H9 (cell line): Measurements from ENCODE around the gene RBM34. TPM values are rescaled to one million over a fixed set of nuclear protein-coding genes. Genes with fewer than 3 reads are reported as not detected.

Experiments used
- DNase-seq: peaks from one replicate; pipeline ENCODE4 v3.0.0-alpha.2; 2017
- H2AFZ ChIP-seq: one replicate; pipeline ENCODE4 v1.6.1; 2013; ENCODE audit warnings: mild to moderate bottlenecking, low read length, control low read depth, moderate library complexity
- H2AK5ac ChIP-seq: 2 replicates; pipeline ENCODE4 v1.6.1; 2013; ENCODE audit warnings: low read length, control low read depth, mixed read lengths; ENCODE audit not compliant: insufficient read length
- H2BK120ac ChIP-seq: one replicate; pipeline ENCODE4 v1.6.1; 2013; ENCODE audit warnings: low read depth, mild to moderate bottlenecking, low read length, control low read depth, inconsistent platforms; ENCODE audit not compliant: poor library complexity, severe bottlenecking
- H2BK12ac ChIP-seq: 2 replicates; pipeline ENCODE4 v1.6.1; 2013; ENCODE audit warnings: low read length, control low read depth, mixed read lengths, low read depth; ENCODE audit not compliant: insufficient read length
- H2BK15ac ChIP-seq: 2 replicates; pipeline ENCODE4 v1.6.1; 2013; ENCODE audit warnings: low read depth, low read length, control low read depth
- H2BK20ac ChIP-seq: one replicate; pipeline ENCODE4 v1.6.1; 2013; ENCODE audit warnings: low read depth, mild to moderate bottlenecking, low read length, control low read depth, inconsistent platforms; ENCODE audit not compliant: poor library complexity, severe bottlenecking
- H2BK5ac ChIP-seq: 2 replicates; pipeline ENCODE4 v1.6.1; 2013; ENCODE audit warnings: low read length, control low read depth, mixed read lengths; ENCODE audit not compliant: insufficient read length
- H3K14ac ChIP-seq: 2 replicates; pipeline ENCODE4 v1.6.1; 2013; ENCODE audit warnings: low read length, control low read depth; ENCODE audit not compliant: insufficient read depth
- H3K18ac ChIP-seq: 2 replicates; pipeline ENCODE4 v1.6.1; 2013; ENCODE audit warnings: low read depth, mild to moderate bottlenecking, mixed read lengths, low read length, control low read depth; ENCODE audit not compliant: insufficient read length
- H3K23ac ChIP-seq: 2 replicates; pipeline ENCODE4 v1.6.1; 2013; ENCODE audit warnings: low read length, control low read depth, mixed read lengths, low read depth; ENCODE audit not compliant: insufficient read length
- H3K23me2 ChIP-seq: 2 replicates; pipeline ENCODE4 v1.6.1; 2013; ENCODE audit warnings: low read depth, mild to moderate bottlenecking, mixed read lengths, low read length, control low read depth; ENCODE audit not compliant: insufficient read length, poor library complexity, severe bottlenecking
- H3K27ac ChIP-seq: 2 replicates; pipeline ENCODE4 v1.5.1; 2013; ENCODE audit warnings: low read length, control low read depth, mixed read lengths, low read depth; ENCODE audit not compliant: insufficient read length
- H3K27me3 ChIP-seq: 2 replicates; pipeline ENCODE4 v1.6.1; 2013; ENCODE audit warnings: low read length, control low read depth, inconsistent platforms; ENCODE audit not compliant: insufficient read depth
- H3K4ac ChIP-seq: 2 replicates; pipeline ENCODE4 v1.6.1; 2013; ENCODE audit warnings: low read depth, mild to moderate bottlenecking, control low read depth, inconsistent platforms, low read length, moderate library complexity
- H3K4me1 ChIP-seq: 2 replicates; pipeline ENCODE4 v1.6.1; 2013; ENCODE audit warnings: low read length, control low read depth, inconsistent platforms; ENCODE audit not compliant: insufficient read depth
- H3K4me2 ChIP-seq: 2 replicates; pipeline ENCODE4 v1.6.1; 2013; ENCODE audit warnings: low read length, control low read depth, mixed read lengths; ENCODE audit not compliant: insufficient read length, insufficient read depth
- H3K56ac ChIP-seq: 2 replicates; pipeline ENCODE4 v1.6.1; 2013; ENCODE audit warnings: low read depth, mild to moderate bottlenecking, mixed read lengths, low read length, control low read depth; ENCODE audit not compliant: insufficient read length
- H3K79me1 ChIP-seq: 2 replicates; pipeline ENCODE4 v1.6.1; 2013; ENCODE audit warnings: low read depth, mild to moderate bottlenecking, moderate library complexity, low read length, control low read depth, inconsistent platforms; ENCODE audit not compliant: insufficient read depth, poor library complexity, severe bottlenecking
- H3K79me2 ChIP-seq: 2 replicates; pipeline ENCODE4 v1.6.1; 2013; ENCODE audit warnings: low read length, control low read depth, inconsistent platforms; ENCODE audit not compliant: insufficient read depth
- H3K9ac ChIP-seq: 2 replicates; pipeline ENCODE4 v1.6.1; 2013; ENCODE audit warnings: low read length, control low read depth, mixed read lengths; ENCODE audit not compliant: insufficient read length; ENCODE audit errors: extremely low read depth
- H3K9me3 ChIP-seq: one replicate; pipeline ENCODE4 v1.6.1; 2013; ENCODE audit warnings: low read depth, low read length, inconsistent platforms; ENCODE audit not compliant: control insufficient read depth
- H3T11ph ChIP-seq: one replicate; pipeline ENCODE4 v1.6.1; 2013; ENCODE audit warnings: mild to moderate bottlenecking, low read length, control low read depth, inconsistent platforms
- H4K20me1 ChIP-seq: one replicate; pipeline ENCODE4 v1.6.1; 2013; ENCODE audit not compliant: control insufficient read depth, insufficient read length, insufficient read depth
- H4K5ac ChIP-seq: 2 replicates; pipeline ENCODE4 v1.6.1; 2013; ENCODE audit warnings: low read depth, mild to moderate bottlenecking, mixed read lengths, low read length, control low read depth; ENCODE audit not compliant: insufficient read length
- H4K8ac ChIP-seq: replicated peaks from 2 replicates; pipeline ENCODE4 v1.6.1; 2013; ENCODE audit warnings: low read length, control low read depth, mixed read lengths, low read depth; ENCODE audit not compliant: insufficient read length
- H4K91ac ChIP-seq: 2 replicates; pipeline ENCODE4 v1.6.1; 2013; ENCODE audit warnings: low read depth, mild to moderate bottlenecking, moderate library complexity, mixed read lengths, low read length, control low read depth; ENCODE audit not compliant: insufficient read length
- H3K27ac Mint-ChIP-seq, 3 experiments: 2 replicates in 2 of 3; 3 replicates in 1 of 3; pipeline ENCODE4 v1.8.0; 2020 to 2021; ENCODE audit warnings: mixed read lengths in 3 of 3, mild to moderate bottlenecking in 1 of 3, moderate library complexity in 1 of 3
- H3K27me3 Mint-ChIP-seq: 2 replicates; pipeline ENCODE4 v1.8.0; 2021; ENCODE audit warnings: low read depth, mild to moderate bottlenecking, moderate library complexity, mixed read lengths
- H3K36me3 Mint-ChIP-seq, 3 experiments: 2 replicates in 2 of 3; 3 replicates in 1 of 3; pipeline ENCODE4 v1.8.0; 2020 to 2021; ENCODE audit warnings: low read depth in 3 of 3, mixed read lengths in 3 of 3; ENCODE audit not compliant: insufficient read depth in 1 of 3
- H3K4me1 Mint-ChIP-seq, 2 experiments: 2 replicates each; pipeline ENCODE4 v1.8.0; 2020; ENCODE audit warnings: mixed read lengths in 2 of 2
- H3K4me3 Mint-ChIP-seq, 2 experiments: 2 replicates in 1 of 2; 3 replicates in 1 of 2; pipeline ENCODE4 v1.8.0; 2020 to 2021; ENCODE audit warnings: mild to moderate bottlenecking in 2 of 2, mixed read lengths in 2 of 2, moderate library complexity in 1 of 2
- H3K9me3 Mint-ChIP-seq, 2 experiments: 2 replicates in 1 of 2; 3 replicates in 1 of 2; pipeline ENCODE4 v1.8.0; 2020; ENCODE audit warnings: mild to moderate bottlenecking in 2 of 2, mixed read lengths in 2 of 2, moderate library complexity in 1 of 2
- WGBS: extraction: QIAGEN DNeasy Blood & Tissue Kit; methylation state at CpG from one replicate; pipeline ENCODE4 v1.1.7; 2013; ENCODE audit warnings: missing lambda C conversion rate, low lambda C conversion rate, mixed read lengths; ENCODE audit not compliant: insufficient read length; ENCODE audit errors: extremely low coverage; 5-methylcytosine and 5-hydroxymethylcytosine counted together
- total RNA-seq: library from RNA; stranded (reverse); gene quantifications from 2 replicates; pipeline ENCODE4 v1.2.1, GENCODE V29; 2021
- TF ChIP-seq, protein P1 (sequence below): fragments of 200-600 bp; sonication (generic); conservative IDR thresholded peaks from 3 replicates; pipeline ENCODE4 v1.8.0; 2021; ENCODE audit warnings: antibody characterized with exemption, mild to moderate bottlenecking

RBM34 gene
- total RNA-seq, 1 experiment from 2014 or later = 121 TPM

DNA sequence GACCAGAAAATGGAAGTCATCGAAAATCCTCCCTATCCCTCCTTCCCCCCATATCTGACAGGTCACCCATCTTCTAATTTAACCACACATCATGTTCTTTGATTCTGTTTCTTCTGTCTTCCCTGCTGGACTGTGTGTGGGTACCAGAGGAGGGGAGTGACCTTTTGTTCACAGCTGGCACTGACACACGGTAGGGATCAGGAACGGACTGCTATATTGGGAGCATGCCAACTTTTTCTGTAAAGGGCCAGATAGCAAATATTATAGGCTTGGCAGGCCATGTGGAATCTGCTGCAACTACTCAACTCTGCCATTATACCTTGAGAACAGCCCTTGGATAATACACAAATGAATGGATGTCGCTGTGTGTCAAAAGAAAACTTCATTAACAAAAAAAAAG lies 24.9 kb downstream of the RBM34 start:
- Histone ChIP-seq H3K56ac (no peak overlapping the region), H3K9me3 (no peaks in the 10 kb centered on the region), H3K23ac (no peak overlapping the region), H3T11ph (no peak overlapping the region), H4K91ac (no peak overlapping the region), H3K79me1 (no peaks in the 10 kb centered on the region), H4K20me1 (no peaks in the 10 kb centered on the region), H3K27ac (no peak overlapping the region), H2BK120ac (no peak overlapping the region), H2BK15ac (no peak overlapping the region), H2AFZ (no peak overlapping the region), H2BK20ac (no peak overlapping the region), H2BK12ac (no peak overlapping the region), H3K23me2 (no peaks in the 10 kb centered on the region), H4K8ac (no peak overlapping the region), H3K9ac (no peak overlapping the region), H3K14ac (no peak overlapping the region), H3K4me1 (no peaks in the 10 kb centered on the region), H2AK5ac (no peak overlapping the region), H3K79me2 (no peaks in the 10 kb centered on the region), H3K4me2 (no peak overlapping the region), H3K18ac (no peak overlapping the region), H4K5ac (no peak overlapping the region), H3K27me3 (no peaks in the 10 kb centered on the region), H2BK5ac (no peak overlapping the region), H3K4ac (no peak overlapping the region)
- Mint-ChIP-seq H3K27ac (no peak overlapping the region), H3K36me3 (peaks cover 44 to 89% (median 85%) of the 10 kb centered on the region in 3 experiments), H3K27me3 (no peaks in the 10 kb centered on the region), H3K4me1 (no peaks in the 10 kb centered on the region), H3K9me3 (no peaks in the 10 kb centered on the region), H3K4me3 (no peak overlapping the region)
- TF ChIP-seq, protein P1, sequence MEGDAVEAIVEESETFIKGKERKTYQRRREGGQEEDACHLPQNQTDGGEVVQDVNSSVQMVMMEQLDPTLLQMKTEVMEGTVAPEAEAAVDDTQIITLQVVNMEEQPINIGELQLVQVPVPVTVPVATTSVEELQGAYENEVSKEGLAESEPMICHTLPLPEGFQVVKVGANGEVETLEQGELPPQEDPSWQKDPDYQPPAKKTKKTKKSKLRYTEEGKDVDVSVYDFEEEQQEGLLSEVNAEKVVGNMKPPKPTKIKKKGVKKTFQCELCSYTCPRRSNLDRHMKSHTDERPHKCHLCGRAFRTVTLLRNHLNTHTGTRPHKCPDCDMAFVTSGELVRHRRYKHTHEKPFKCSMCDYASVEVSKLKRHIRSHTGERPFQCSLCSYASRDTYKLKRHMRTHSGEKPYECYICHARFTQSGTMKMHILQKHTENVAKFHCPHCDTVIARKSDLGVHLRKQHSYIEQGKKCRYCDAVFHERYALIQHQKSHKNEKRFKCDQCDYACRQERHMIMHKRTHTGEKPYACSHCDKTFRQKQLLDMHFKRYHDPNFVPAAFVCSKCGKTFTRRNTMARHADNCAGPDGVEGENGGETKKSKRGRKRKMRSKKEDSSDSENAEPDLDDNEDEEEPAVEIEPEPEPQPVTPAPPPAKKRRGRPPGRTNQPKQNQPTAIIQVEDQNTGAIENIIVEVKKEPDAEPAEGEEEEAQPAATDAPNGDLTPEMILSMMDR = no peak
- no peak for DNase-seq
- no CpG with 5 or more reads among the region's 4 CpGs for WGBS
